GM18498 (cell line): ENCODE results near the gene LBHD1.
"Not testable (repeated sequence)": the region's sequence is repeated elsewhere in the genome, so short reads cannot be mapped to it uniquely, and the experiment has no call there.

ENCODE experiments used
- ATAC-seq: cut with Tn5 transposase; IDR thresholded peaks from one replicate; pipeline ENCODE4 v1.9.1; 2021; ENCODE audit warnings: mild to moderate bottlenecking, moderate library complexity; ENCODE audit not compliant: unreplicated experiment

The LBHD1 gene

GRCh38 chr11:62621567-62622470, 50.2 kb downstream of the LBHD1 start, which contains the start of gene B3GAT3:
TSS of gene B3GAT3 (minus strand) at chr11:62621986. CDS start at chr11:62621947, 39 bp downstream.
- ATAC-seq, result peak; percentile 95

- ATAC-seq, result no peak
Measured at GRCh38 chr11:62621027-62621566, 51.0 kb downstream of the LBHD1 start.

GRCh38 chr11:62616957-62617356, 55.1 kb downstream of the LBHD1 start:
- not testable (repeated sequence) for ATAC-seq

- ATAC-seq, result no peak
Measured at GRCh38 chr11:62615521-62615920, 56.5 kb downstream of the LBHD1 start.

- no peak for ATAC-seq
Measured at GRCh38 chr11:62614275-62614674, 57.8 kb downstream of the LBHD1 start.

GRCh38 chr11:62613291-62613778, 58.7 kb downstream of the LBHD1 start:
- no peak for ATAC-seq
